ENCODE results near the gene S1PR5.
A peak's percentile ranks its signal among the peaks of the same experiment; 100 is the strongest.
"Not testable (repeated sequence)": the region's sequence is repeated elsewhere in the genome, so short reads cannot be mapped to it uniquely, and the experiment has no call there.

The S1PR5 gene

GRCh38 chr19:10517361-10517759, at the start of gene S1PR5:
TSS of gene S1PR5 (minus strand) at chr19:10517447. CDS start at chr19:10515011, 2,436 bp downstream.
- no peak for DNase-seq (ENCODE audit: low read depth in 2 of 2)

GRCh38 chr19:10566658-10567410, 49.6 kb upstream of the S1PR5 start:
- DNase-seq (ENCODE audit: low read depth in 2 of 2) = no peak

- DNase-seq (ENCODE audit: low read depth in 2 of 2) = no peak
These were observed 49.1 kb upstream of the S1PR5 start for GRCh38 chr19:10566408-10566657.

- DNase-seq (ENCODE audit: low read depth in 2 of 2) = peak; percentile 97 to 98
These were observed 48.5 kb upstream of the S1PR5 start, which contains the start of gene KRI1 for GRCh38 chr19:10565567-10566407. TSS of gene KRI1 (minus strand) at chr19:10566010. CDS start at chr19:10565999, 11 bp downstream.

GRCh38 chr19:10565028-10565566, 47.9 kb upstream of the S1PR5 start:
- DNase-seq (ENCODE audit: low read depth in 2 of 2) = peak; percentile 37 to 50

GRCh38 chr19:10562609-10563008, 45.4 kb upstream of the S1PR5 start:
- DNase-seq (ENCODE audit: low read depth in 2 of 2) = no peak

GRCh38 chr19:10560154-10560553, 42.9 kb upstream of the S1PR5 start:
- DNase-seq (ENCODE audit: low read depth in 2 of 2) = no peak

- DNase-seq (ENCODE audit: low read depth in 2 of 2) = no peak
These were observed 40.5 kb upstream of the S1PR5 start for GRCh38 chr19:10557603-10558197.

- no peak for DNase-seq (ENCODE audit: low read depth in 2 of 2)
These were observed 38.3 kb upstream of the S1PR5 start for GRCh38 chr19:10555610-10555973.

- no peak for DNase-seq (ENCODE audit: low read depth in 2 of 2)
These were observed 37.7 kb upstream of the S1PR5 start for GRCh38 chr19:10554760-10555609.

GRCh38 chr19:10553943-10554381, 36.7 kb upstream of the S1PR5 start:
- no peak for DNase-seq (ENCODE audit: low read depth in 2 of 2)

- DNase-seq (ENCODE audit: low read depth in 2 of 2) = no peak
These were observed 35.9 kb upstream of the S1PR5 start for GRCh38 chr19:10553087-10553667.

- DNase-seq (ENCODE audit: low read depth in 2 of 2) = no peak
These were observed 35.3 kb upstream of the S1PR5 start for GRCh38 chr19:10552510-10553053.

- no peak for DNase-seq (ENCODE audit: low read depth in 2 of 2)
These were observed 34.6 kb upstream of the S1PR5 start for GRCh38 chr19:10551698-10552301.

- DNase-seq (ENCODE audit: low read depth in 2 of 2) = not testable (repeated sequence)
These were observed 33.8 kb upstream of the S1PR5 start for GRCh38 chr19:10551006-10551405.

- DNase-seq (ENCODE audit: low read depth in 2 of 2) = no peak
These were observed 33.1 kb upstream of the S1PR5 start for GRCh38 chr19:10550336-10550735.

- no peak for DNase-seq (ENCODE audit: low read depth in 2 of 2)
These were observed 32.5 kb upstream of the S1PR5 start for GRCh38 chr19:10549733-10550132.

- DNase-seq (ENCODE audit: low read depth in 2 of 2) = no peak
These were observed 31.6 kb upstream of the S1PR5 start for GRCh38 chr19:10548746-10549276.

GRCh38 chr19:10546817-10547216, 29.6 kb upstream of the S1PR5 start:
- DNase-seq (ENCODE audit: low read depth in 2 of 2) = no peak

- no peak for DNase-seq (ENCODE audit: low read depth in 2 of 2)
These were observed 27.6 kb upstream of the S1PR5 start for GRCh38 chr19:10544753-10545251.
